H1 (cell line): Measurements from ENCODE around the gene ETFB.

Experiments used
- CTCF ChIP-seq, 3 experiments: IDR thresholded peaks; 1 replicate in 2 of 3; 2 replicates in 1 of 3; pipeline versions ENCODE4 v1.5.1 to v1.6.1; 2011; ENCODE audit warnings: low read length in 3 of 3, mild to moderate bottlenecking in 3 of 3, inconsistent platforms in 2 of 3, low read depth in 1 of 3, moderate library complexity in 1 of 3; ENCODE audit not compliant: insufficient read depth in 1 of 3; ENCODE audit errors: control extremely low read depth in 1 of 3
- HDAC2 ChIP-seq, 2 experiments: fragments of 300-600 bp in 1 of 2; sonication (generic) in 1 of 2; IDR thresholded peaks; 2 replicates each; pipeline ENCODE4 v1.6.1; 2011 to 2012; ENCODE audit warnings: low read depth in 2 of 2, low read length in 2 of 2, mild to moderate bottlenecking in 2 of 2, moderate library complexity in 2 of 2, borderline replicate concordance in 1 of 2, inconsistent platforms in 1 of 2

- TF ChIP-seq CTCF (IDR thresholded peaks at IDR 0.05; ENCODE audit: control extremely low read depth in 1 of 3, insufficient read depth in 1 of 3, low read depth in 1 of 3, low read length in 3 of 3) (no peak), HDAC2 (IDR thresholded peaks at IDR 0.05; ENCODE audit: borderline replicate concordance in 1 of 2, low read depth in 2 of 2, low read length in 2 of 2) (no peak)
Observed at GRCh38 chr19:51331716-51332115, 34.5 kb downstream of the ETFB start.
